Activated T-helper 1 cell treated with anti-CD3 and anti-CD28 coated beads, Interleukin-2, amount 50 U/mL, for 16 hours (primary cell): ENCODE measurements around the gene PCDHA2.
"Not testable (repeated sequence)": the region's sequence is repeated elsewhere in the genome, so short reads cannot be mapped to it uniquely, and the experiment has no call there.

Source experiments
- DNase-seq, 2 donors: peaks; one replicate each; pipeline ENCODE4 v3.0.0-alpha.2; 2020; ENCODE audit warnings: low read depth in 1 of 2, low spot score in 1 of 2

The PCDHA2 gene

DNA sequence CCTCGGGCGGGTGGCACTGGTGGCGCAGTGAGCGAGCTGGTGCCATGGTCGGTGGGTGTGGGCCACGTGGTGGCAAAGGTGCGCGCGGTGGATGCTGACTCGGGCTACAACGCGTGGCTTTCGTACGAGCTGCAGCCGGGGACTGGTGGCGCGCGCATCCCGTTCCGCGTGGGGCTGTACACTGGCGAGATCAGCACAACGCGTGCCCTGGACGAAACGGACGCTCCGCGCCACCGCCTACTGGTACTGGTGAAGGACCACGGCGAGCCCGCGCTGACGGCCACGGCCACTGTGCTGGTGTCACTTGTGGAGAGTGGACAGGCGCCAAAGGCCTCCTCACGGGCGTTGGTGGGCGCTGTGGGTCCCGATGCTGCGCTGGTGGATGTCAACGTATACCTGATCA is 14.2 kb downstream of the PCDHA2 start:
- DNase-seq, result no peak

GRCh38 chr5:140821375-140822280 is 27.0 kb downstream of the PCDHA2 start, which contains the start of gene PCDHA5:
TSS of gene PCDHA5 (plus strand) at chr5:140821613.
- no peak for DNase-seq

GRCh38 chr5:140822281-140822629 is 27.6 kb downstream of the PCDHA2 start:
- no peak for DNase-seq

GRCh38 chr5:140822969-140823368 is 28.3 kb downstream of the PCDHA2 start:
- DNase-seq, result not testable (repeated sequence)

GRCh38 chr5:140823475-140823874 is 28.8 kb downstream of the PCDHA2 start:
- no peak for DNase-seq

DNA sequence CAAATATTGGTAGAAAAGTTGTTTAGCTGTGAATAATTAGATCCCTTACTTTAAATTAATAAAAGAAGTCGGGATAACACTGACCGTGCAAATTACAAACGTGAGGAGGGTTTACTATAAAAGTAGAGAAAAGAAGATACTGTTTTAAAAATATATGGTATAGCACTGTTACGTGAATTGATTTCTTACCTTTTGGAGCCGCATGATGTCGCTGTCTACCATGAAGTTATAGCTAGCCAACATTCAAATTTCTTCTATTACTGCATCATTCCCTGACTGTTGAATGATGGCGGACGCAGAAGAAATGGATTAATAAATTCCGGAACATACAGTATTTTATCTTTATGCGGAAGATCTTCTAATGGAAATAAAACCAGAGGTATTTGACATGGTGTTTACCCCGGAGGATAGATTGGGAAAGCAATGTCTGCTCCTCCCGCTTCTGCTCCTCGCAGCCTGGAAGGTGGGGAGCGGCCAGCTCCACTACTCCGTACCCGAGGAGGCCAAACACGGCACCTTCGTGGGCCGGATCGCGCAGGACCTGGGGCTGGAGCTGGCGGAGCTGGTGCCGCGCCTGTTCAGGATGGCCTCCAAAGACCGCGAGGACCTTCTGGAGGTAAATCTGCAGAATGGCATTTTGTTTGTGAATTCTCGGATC is 33.2 kb downstream of the PCDHA2 start, which contains the start of gene PCDHA6:
Gene PCDHA6 (plus strand): TSS at position 257 of the 658 bp plus-strand sequence. CDS start 132 bp downstream, at position 389.
- DNase-seq, result no peak

- no peak for DNase-seq
Observed at GRCh38 chr5:140828362-140828737, 33.7 kb downstream of the PCDHA2 start.

DNA sequence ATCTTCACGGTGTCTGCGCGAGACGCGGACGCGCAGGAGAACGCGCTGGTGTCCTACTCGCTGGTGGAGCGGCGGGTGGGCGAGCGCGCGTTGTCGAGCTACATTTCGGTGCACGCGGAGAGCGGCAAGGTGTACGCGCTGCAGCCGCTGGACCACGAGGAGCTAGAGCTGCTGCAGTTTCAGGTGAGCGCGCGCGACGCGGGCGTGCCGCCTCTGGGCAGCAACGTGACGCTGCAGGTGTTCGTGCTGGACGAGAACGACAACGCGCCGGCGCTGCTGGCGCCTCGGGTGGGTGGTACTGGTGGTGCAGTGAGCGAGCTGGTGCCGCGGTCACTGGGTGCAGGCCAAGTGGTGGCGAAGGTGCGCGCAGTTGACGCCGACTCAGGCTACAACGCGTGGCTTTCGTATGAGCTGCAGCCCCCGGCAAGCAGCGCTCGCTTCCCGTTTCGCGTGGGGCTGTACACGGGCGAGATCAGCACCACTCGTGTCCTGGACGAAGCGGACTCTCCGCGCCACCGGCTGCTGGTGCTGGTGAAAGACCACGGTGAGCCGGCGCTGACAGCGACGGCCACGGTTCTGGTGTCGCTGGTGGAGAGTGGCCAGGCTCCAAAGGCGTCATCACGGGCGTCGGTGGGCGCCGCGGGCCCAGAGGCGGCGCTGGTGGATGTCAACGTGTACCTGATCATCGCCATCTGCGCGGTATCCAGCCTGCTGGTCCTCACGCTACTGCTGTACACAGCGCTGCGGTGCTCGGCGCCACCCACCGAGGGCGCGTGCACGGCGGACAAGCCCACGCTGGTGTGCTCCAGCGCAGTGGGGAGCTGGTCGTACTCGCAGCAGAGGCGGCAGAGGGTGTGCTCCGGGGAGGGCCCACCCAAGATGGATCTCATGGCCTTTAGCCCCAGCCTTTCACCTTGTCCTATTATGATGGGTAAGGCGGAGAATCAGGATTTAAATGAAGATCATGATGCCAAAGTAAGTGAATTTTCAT is 35.2 kb downstream of the PCDHA2 start:
- DNase-seq, result not testable (repeated sequence)

DNA sequence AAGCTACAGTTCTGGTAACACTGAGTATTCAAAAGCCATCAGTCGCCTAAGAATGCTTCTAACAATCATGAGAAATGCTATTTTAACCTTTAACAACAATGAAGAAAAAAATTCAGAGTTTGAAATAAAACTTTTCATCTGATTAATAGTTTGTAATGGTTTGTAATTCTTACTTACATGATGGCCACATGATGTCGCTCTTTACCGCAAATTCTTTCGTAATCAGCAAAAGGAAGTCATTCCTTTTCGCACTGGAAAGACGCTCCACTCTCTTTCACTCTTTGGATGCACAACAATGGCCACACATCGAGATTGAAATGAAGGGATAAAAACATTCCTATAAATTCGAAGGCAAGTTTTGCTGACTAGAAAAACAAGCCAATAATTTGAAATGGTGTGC is 39.3 kb downstream of the PCDHA2 start, which contains the start of gene PCDHA7:
Gene PCDHA7 (plus strand): TSS at position 277 of the 400 bp plus-strand sequence. CDS start 115 bp downstream, at position 392.
- no peak for DNase-seq

GRCh38 chr5:140834439-140835008 is 39.9 kb downstream of the PCDHA2 start:
- not testable (repeated sequence) for DNase-seq

DNA sequence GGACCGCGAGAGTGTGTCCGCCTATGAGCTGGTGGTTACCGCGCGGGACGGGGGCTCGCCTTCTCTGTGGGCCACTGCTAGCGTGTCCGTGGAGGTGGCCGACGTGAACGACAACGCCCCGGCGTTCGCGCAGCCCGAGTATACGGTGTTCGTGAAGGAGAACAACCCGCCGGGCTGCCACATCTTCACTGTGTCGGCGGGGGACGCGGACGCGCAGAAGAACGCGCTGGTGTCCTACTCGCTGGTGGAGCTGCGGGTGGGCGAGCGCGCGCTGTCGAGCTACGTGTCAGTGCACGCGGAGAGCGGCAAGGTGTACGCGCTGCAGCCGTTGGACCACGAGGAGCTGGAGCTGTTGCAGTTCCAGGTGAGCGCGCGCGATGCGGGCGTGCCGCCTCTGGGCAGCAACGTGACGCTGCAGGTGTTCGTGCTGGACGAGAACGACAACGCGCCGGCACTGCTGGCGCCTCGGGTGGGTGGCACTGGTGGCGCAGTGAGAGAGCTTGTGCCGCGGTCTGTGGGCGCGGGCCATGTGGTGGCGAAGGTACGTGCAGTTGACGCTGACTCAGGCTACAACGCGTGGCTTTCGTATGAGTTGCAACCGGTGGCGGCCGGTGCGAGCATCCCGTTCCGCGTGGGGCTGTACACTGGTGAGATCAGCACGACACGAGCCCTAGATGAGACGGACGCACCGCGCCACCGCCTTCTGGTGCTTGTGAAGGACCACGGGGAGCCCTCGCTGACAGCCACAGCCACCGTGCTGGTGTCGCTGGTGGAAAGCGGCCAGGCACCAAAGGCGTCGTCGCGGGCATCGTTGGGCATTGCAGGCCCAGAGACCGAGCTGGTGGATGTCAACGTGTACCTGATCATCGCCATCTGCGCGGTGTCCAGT is 41.2 kb downstream of the PCDHA2 start:
- DNase-seq, result no peak

- DNase-seq, result no peak
Observed at GRCh38 chr5:140840978-140841962, 46.6 kb downstream of the PCDHA2 start, which contains the start of gene PCDHA8. TSS of gene PCDHA8 (plus strand) at chr5:140841187. CDS start at chr5:140841322, 135 bp downstream.

GRCh38 chr5:140842798-140843733 is 48.4 kb downstream of the PCDHA2 start:
- DNase-seq, result no peak
